ENCODE measurements around the gene DYSF. TPM values are rescaled to one million over a fixed set of nuclear protein-coding genes. Genes with fewer than 3 reads are reported as not detected.

DYSF gene
- total RNA-seq, 4 donors from 2014 or later, result 3.7 to 18.7 (median 10.6) TPM

DNA sequence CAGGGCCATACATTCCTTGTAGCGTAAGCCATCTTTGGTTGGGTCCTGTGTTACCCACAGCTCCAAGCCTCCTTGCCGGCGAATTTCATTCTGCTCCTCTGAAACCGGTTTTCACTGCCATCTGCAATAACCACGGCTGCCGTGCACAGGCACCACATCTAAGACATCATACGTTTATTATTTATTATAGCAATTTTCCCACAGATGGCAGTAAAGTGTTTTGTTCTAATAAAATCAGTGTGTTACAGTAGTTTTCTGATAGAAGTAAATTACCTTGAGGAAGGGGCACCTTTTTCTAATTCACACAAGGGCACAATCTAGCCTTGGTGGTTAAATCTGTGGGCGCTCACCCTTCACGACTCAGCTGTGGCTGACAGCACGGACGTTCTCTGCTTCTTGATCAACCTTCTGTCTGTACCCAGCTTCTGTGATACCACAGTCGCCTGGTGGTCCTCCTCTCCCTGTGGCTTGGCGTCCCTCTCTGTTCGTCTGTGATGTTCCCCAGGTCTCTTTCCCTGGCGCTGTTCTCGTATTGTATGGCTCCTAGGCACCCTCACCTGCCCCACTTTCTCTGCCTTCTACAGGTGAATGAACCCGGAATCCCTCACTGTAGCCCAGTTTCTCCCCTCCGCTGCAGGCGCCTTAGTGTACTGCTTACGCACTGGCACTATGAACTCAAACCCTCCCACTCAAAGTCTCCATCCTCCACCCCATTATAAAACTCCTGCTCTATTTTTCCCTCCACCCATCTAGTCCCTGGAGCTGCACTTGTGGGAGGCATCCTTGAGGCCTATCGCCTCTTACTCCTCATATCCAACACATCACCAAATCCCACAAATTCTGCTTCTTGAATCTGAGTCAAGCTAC is 236.8 kb downstream of the DYSF start:
- 86 to 88% methylated on average over 7 to 21 of the region's 21 CpGs for WGBS, 2 donors (ENCODE audit: low coverage in 1 of 2)

DNA sequence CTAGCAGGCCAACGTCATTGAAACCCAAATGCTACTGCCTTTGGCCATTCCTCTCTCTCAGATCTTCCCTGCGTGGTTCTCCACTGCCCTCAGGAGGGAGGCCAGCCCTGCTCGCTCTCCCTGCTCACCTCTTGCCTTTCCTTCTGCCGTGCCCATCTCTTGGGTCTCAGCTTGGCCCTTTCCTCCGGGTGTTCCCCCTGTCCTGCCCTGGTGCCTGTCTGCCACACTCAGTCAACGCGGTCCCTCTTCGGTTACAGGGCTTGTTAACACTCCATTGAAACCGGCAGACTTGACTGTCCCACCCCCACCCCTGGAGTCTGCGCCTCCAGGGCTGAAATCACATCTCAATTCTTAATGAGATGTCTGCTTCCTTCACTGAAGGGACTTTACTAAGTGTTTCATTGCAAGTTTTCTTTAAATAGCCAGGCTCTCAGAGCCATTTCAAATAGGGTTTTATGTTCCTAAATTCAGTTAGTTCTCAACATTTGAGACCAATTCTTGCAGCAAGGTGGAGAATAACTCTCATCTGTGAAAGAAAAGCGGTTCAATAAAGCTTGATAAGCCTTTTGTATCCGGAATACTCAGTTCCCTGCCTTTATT is 237.6 kb downstream of the DYSF start:
- intact Hi-C loops (cut with DNase I; ENCODE audit: low total_unique reads), result no loop called here
- no peaks in the 10 kb centered on the region for H3K9me3 ChIP-seq
- in situ Hi-C loops (cut with MboI; ENCODE audit: low pct_ligation_motif_present in 1 of 4, low pct_unique_long_range_greater_than_20kb in 1 of 4, low sequenced_read_pairs in 3 of 4), result no loop called here
- 79 to 84% methylated on average over 10 to 12 of the region's 12 CpGs for WGBS, 2 donors (ENCODE audit: low coverage in 1 of 2)
- no peak for DNase-seq
- no peaks in the 10 kb centered on the region for H3K36me3 ChIP-seq
- H3K27ac ChIP-seq, result no peak overlapping the region
- no peaks in the 10 kb centered on the region for H3K4me1 ChIP-seq
- no peaks in the 10 kb centered on the region for H3K27me3 ChIP-seq
- no peak overlapping the region for H3K4me3 ChIP-seq
- TF ChIP-seq, protein P1, sequence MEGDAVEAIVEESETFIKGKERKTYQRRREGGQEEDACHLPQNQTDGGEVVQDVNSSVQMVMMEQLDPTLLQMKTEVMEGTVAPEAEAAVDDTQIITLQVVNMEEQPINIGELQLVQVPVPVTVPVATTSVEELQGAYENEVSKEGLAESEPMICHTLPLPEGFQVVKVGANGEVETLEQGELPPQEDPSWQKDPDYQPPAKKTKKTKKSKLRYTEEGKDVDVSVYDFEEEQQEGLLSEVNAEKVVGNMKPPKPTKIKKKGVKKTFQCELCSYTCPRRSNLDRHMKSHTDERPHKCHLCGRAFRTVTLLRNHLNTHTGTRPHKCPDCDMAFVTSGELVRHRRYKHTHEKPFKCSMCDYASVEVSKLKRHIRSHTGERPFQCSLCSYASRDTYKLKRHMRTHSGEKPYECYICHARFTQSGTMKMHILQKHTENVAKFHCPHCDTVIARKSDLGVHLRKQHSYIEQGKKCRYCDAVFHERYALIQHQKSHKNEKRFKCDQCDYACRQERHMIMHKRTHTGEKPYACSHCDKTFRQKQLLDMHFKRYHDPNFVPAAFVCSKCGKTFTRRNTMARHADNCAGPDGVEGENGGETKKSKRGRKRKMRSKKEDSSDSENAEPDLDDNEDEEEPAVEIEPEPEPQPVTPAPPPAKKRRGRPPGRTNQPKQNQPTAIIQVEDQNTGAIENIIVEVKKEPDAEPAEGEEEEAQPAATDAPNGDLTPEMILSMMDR (IDR thresholded peaks at IDR 0.05), result no peak

More for the DNA sequence above, 236.8 kb downstream of the DYSF start:
- no peak for DNase-seq
- no peaks in the 10 kb centered on the region for H3K9me3 ChIP-seq
- no peaks in the 10 kb centered on the region for H3K27me3 ChIP-seq
- TF ChIP-seq EP300 (IDR thresholded peaks at IDR 0.05; ENCODE audit: low read depth), result no peak
- TF ChIP-seq, protein P1 (IDR thresholded peaks at IDR 0.05), result no peak
- no peak for TF ChIP-seq POLR2AphosphoS5 (IDR thresholded peaks at IDR 0.05)
- no peak for TF ChIP-seq POLR2A (IDR thresholded peaks at IDR 0.05)
- no peak overlapping the region for H3K4me3 ChIP-seq
- H3K27ac ChIP-seq, result no peak overlapping the region
- intact Hi-C loops (cut with DNase I; ENCODE audit: low total_unique reads) (no loop called here), in situ Hi-C loops (cut with MboI; ENCODE audit: low pct_ligation_motif_present in 1 of 4, low pct_unique_long_range_greater_than_20kb in 1 of 4, low sequenced_read_pairs in 3 of 4) (no loop called here)
- H3K4me1 ChIP-seq, result no peaks in the 10 kb centered on the region
- no peaks in the 10 kb centered on the region for H3K36me3 ChIP-seq

DNA sequence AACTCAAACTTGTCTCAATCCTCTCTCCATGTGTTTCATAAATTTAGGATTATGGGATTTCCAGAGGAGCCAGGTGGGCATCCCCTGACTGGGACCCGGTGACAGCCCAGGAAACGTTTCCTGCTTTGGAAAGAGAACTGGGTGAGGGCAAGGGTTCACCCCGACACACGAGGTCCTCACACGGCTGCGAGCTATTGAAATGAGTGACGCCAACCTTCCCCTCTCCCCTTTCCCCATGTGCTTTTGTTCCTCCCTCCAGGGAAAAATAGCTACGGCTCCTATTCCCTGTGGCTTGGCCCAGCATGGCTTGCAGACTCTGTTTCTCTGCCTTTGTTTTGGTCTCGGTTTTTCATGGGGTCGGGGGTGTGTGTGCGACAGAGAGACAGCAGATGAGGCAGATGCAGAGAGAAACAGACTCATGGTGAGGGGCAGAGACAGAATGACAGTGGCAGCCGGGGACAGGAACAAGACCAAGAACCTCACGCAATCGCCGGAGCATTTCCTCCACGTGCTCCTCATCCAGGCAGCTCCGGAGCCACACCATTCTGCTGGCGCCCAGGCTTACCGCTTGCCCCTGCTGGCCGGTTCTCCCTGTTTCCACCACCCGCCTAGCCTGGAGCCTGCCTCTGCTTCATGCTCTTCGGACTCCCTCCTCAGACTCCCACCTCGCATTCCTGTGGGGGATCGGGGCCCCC is 238.5 kb downstream of the DYSF start:
- intact Hi-C loops (cut with DNase I; ENCODE audit: low total_unique reads) (no loop called here), in situ Hi-C loops (cut with MboI; ENCODE audit: low pct_ligation_motif_present in 1 of 4, low pct_unique_long_range_greater_than_20kb in 1 of 4, low sequenced_read_pairs in 3 of 4) (no loop called here)
- 69% methylated on average over 24 of the region's 24 CpGs; no CpG with 5 or more reads in 1 of the 2 donors for WGBS, 2 donors (ENCODE audit: low coverage in 1 of 2)

More for the DNA sequence above, 238.5 kb downstream of the DYSF start:
- H3K27me3 ChIP-seq, result no peaks in the 10 kb centered on the region
- H3K27ac ChIP-seq, result no peak overlapping the region
- no peak for DNase-seq
- H3K9me3 ChIP-seq, result no peaks in the 10 kb centered on the region
- TF ChIP-seq POLR2A (IDR thresholded peaks at IDR 0.05) (no peak), POLR2AphosphoS5 (IDR thresholded peaks at IDR 0.05) (no peak), EP300 (IDR thresholded peaks at IDR 0.05; ENCODE audit: low read depth) (no peak)
- TF ChIP-seq, protein P1 (IDR thresholded peaks at IDR 0.05), result no peak
- no peak overlapping the region for H3K4me3 ChIP-seq
- H3K4me1 ChIP-seq, result no peaks in the 10 kb centered on the region
- no peaks in the 10 kb centered on the region for H3K36me3 ChIP-seq

Data from transverse colon (tissue), 4 donors.